GM23248 (cell line): ENCODE results near the gene CA12. TPM values are rescaled to one million over a fixed set of nuclear protein-coding genes. Genes with fewer than 3 reads are reported as not detected.

Experiments used
- DNase-seq: peaks from one replicate; pipeline ENCODE4 v3.0.0-alpha.2; 2015
- H2AFZ ChIP-seq: fragments of 200-600 bp; sonication (generic); 2 replicates; pipeline ENCODE4 v1.6.1; 2016; ENCODE audit warnings: antibody characterized with exemption
- H3F3A ChIP-seq: fragments of 200-600 bp; sonication (generic); 2 replicates; pipeline ENCODE4 v1.6.1; 2016; ENCODE audit warnings: mild to moderate bottlenecking, antibody characterized with exemption, mixed run types; ENCODE audit not compliant: insufficient read depth
- H3K27ac ChIP-seq: fragments of 200-600 bp; sonication (generic); 2 replicates; pipeline ENCODE4 v1.5.1; 2016; ENCODE audit warnings: mild to moderate bottlenecking
- H3K27me3 ChIP-seq: fragments of 200-600 bp; sonication (generic); replicated peaks from 2 replicates; pipeline ENCODE4 v1.6.1; 2016; ENCODE audit warnings: mild to moderate bottlenecking; ENCODE audit not compliant: insufficient read depth
- H3K36me3 ChIP-seq: fragments of 200-600 bp; sonication (generic); 2 replicates; pipeline ENCODE4 v1.6.1; 2016; ENCODE audit warnings: low read depth, mild to moderate bottlenecking
- H3K4me1 ChIP-seq: fragments of 200-600 bp; sonication (generic); 2 replicates; pipeline ENCODE4 v1.6.1; 2016; ENCODE audit warnings: mild to moderate bottlenecking; ENCODE audit not compliant: insufficient read depth
- H3K4me2 ChIP-seq: fragments of 200-600 bp; sonication (generic); one replicate; pipeline ENCODE4 v1.6.1; 2016; ENCODE audit warnings: mild to moderate bottlenecking; ENCODE audit not compliant: unreplicated experiment
- H3K4me3 ChIP-seq: fragments of 200-600 bp; sonication (generic); 2 replicates; pipeline ENCODE4 v1.5.1; 2016; ENCODE audit warnings: mild to moderate bottlenecking
- H3K79me2 ChIP-seq: fragments of 200-600 bp; sonication (generic); 2 replicates; pipeline ENCODE4 v1.6.1; 2016; ENCODE audit warnings: mild to moderate bottlenecking; ENCODE audit not compliant: insufficient read depth
- H3K9ac ChIP-seq: fragments of 200-600 bp; sonication (generic); 2 replicates; pipeline ENCODE4 v1.6.1; 2016; ENCODE audit warnings: mild to moderate bottlenecking
- H3K9me2 ChIP-seq: fragments of 200-600 bp; sonication (generic); 2 replicates; pipeline ENCODE4 v1.6.1; 2016; ENCODE audit warnings: mixed run types, mild to moderate bottlenecking, moderate library complexity; ENCODE audit not compliant: insufficient read depth
- H3K9me3 ChIP-seq: fragments of 200-600 bp; sonication (generic); one replicate; pipeline ENCODE4 v1.6.1; 2017; ENCODE audit warnings: low read depth
- H4K20me1 ChIP-seq: fragments of 200-600 bp; sonication (generic); 2 replicates; pipeline ENCODE4 v1.6.0; 2016; ENCODE audit not compliant: insufficient read depth
- EZH2 ChIP-seq: fragments of 200-600 bp; sonication (generic); IDR thresholded peaks from 2 replicates; pipeline ENCODE4 v1.6.1; 2018; ENCODE audit warnings: antibody characterized with exemption, mild to moderate bottlenecking; ENCODE audit not compliant: insufficient read depth, poor library complexity, severe bottlenecking
- EZH2phosphoT487 ChIP-seq: fragments of 200-600 bp; sonication (generic); IDR thresholded peaks from 2 replicates; pipeline ENCODE4 v1.6.1; 2018; ENCODE audit warnings: antibody characterized with exemption, moderate library complexity, mild to moderate bottlenecking, low read depth; ENCODE audit not compliant: insufficient read depth
- WGBS, 2 experiments: methylation state at CpG; one replicate each; pipeline ENCODE4 v1.1.6; 2015 to 2017; ENCODE audit warnings: low lambda C conversion rate in 2 of 2, low coverage in 1 of 2; ENCODE audit errors: missing lambda C conversion rate in 2 of 2; 5-methylcytosine and 5-hydroxymethylcytosine counted together
- in situ Hi-C: fragments of 300-500 bp; cut with MboI; formaldehyde crosslinking; loops from 2 replicates; pipeline ENCODE4 v1.15.0; 2020
- polyA plus RNA-seq: library from polyadenylated mRNA; unstranded; fragments of >200 nt; fragmentation: Nextera tagmentation; extraction: Ambion mirVana; gene quantifications from 2 replicates; pipeline ENCODE4 v1.2.1, GENCODE V29; 2016
- total RNA-seq: library from RNA; depleted of rRNA; stranded (reverse); fragments of >200 nt; shearing (Covaris generic); gene quantifications from 2 replicates; pipeline ENCODE4 v1.2.3, GENCODE V29; 2014

Gene CA12
- total and polyA plus RNA-seq, 2 experiments from 2014 or later, result 41.8 to 42.1 TPM

DNA sequence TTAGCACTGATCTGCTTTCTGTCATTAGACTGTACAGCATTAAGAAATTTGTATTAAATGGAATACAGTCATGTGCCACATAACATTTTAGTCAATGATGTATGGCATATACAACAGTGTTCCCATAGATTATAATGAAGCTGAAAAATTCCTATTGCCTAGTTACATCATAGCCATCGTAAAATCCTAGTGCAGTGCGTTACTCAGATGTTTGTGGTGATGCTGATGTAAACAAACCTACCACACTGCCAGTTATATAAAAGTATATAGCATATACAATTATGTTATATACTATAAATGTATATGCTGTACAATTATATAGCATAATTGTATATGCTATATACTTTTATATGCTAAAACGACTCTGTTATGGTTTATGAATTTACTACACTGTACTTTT lies 62.6 kb downstream of the CA12 start:
- in situ Hi-C loops, result no loop called here
- peaks cover 12% of the 10 kb centered on the region for H3F3A ChIP-seq
- WGBS, 2 experiments, result 82 to 85% methylated on average over 3 of the region's 3 CpGs
- no peaks in the 10 kb centered on the region for H3K79me2 ChIP-seq
- H3K9me2 ChIP-seq, result no peaks in the 10 kb centered on the region
- no peaks in the 10 kb centered on the region for H3K27me3 ChIP-seq
- no peak overlapping the region for H3K4me2 ChIP-seq
- no peak overlapping the region for H3K9ac ChIP-seq
- H3K4me1 ChIP-seq, result peaks cover 7% of the 10 kb centered on the region; the same call in 1 of the 2 replicates
- H3K4me3 ChIP-seq, result no peak overlapping the region
- no peak overlapping the region for H3K27ac ChIP-seq
- DNase-seq, result no peak
- H3K9me3 ChIP-seq, result no peaks in the 10 kb centered on the region
- no peak overlapping the region for H2AFZ ChIP-seq
- no peaks in the 10 kb centered on the region for H3K36me3 ChIP-seq
- no peaks in the 10 kb centered on the region for H4K20me1 ChIP-seq
- no peak for TF ChIP-seq EZH2phosphoT487
- no peak for TF ChIP-seq EZH2

DNA sequence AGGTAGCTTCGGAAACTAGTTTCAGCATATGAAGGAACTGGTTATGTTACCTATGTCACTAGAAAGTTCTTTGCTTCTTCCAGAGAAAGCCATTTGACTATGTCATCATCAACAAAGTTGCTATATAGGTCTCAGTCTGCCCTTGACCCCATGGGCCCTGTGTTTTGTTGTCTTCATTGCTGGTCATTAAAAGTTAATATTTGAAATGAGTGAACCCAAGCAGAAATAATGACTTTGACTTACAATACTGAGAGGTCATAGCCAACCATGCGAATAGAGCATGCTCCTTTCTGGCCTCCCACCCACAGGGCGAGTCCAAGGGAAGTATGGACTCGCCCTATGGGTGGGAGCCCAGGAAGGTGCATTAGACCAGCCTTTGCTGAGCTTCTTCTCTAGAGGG lies 63.3 kb downstream of the CA12 start:
- Histone ChIP-seq H3K9me3 (no peaks in the 10 kb centered on the region), H3K27ac (no peak overlapping the region), H3K4me2 (no peak overlapping the region), H2AFZ (no peak overlapping the region), H3F3A (peaks cover 5% of the 10 kb centered on the region), H3K27me3 (no peaks in the 10 kb centered on the region), H4K20me1 (no peaks in the 10 kb centered on the region), H3K79me2 (no peaks in the 10 kb centered on the region), H3K9ac (no peak overlapping the region), H3K36me3 (no peaks in the 10 kb centered on the region), H3K9me2 (no peaks in the 10 kb centered on the region), H3K4me3 (no peak overlapping the region), H3K4me1 (0 out of 2 replicates have a peak, but pooled peaks cover under 1% of the 10 kb centered on the region)
- DNase-seq, result no peak
- in situ Hi-C loops, result no loop called here
- TF ChIP-seq EZH2phosphoT487 (no peak), EZH2 (no peak)
- WGBS, 2 experiments, result 93 to 100% methylated on average over 4 of the region's 4 CpGs

DNA sequence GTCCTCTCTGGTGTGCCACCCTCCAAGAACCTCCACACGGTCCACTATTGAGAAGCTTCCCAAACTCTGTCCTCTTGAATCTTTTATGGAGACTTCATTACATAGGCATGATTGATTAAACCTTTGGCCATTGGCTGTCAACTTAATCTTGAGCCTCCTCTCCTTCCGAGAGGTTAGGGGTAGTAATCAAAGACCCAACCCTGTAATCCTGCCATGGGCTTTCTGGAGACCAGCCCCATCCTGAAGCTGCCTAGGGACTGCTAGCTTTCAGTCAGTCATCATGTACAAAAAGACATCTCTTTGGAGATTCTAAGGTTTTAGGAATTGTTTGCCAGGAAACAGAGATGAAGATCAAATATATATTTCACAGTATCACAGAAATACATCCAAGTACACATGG lies 67.2 kb downstream of the CA12 start:
- TF ChIP-seq EZH2phosphoT487, result no peak
- no peak for TF ChIP-seq EZH2
- in situ Hi-C loops, result no loop called here
- no peaks in the 10 kb centered on the region for H3K4me1 ChIP-seq
- H4K20me1 ChIP-seq, result no peaks in the 10 kb centered on the region
- 38 to 41% methylated on average over 2 of the region's 2 CpGs for WGBS, 2 experiments
- no peak overlapping the region for H3K9ac ChIP-seq
- no peak for DNase-seq
- no peaks in the 10 kb centered on the region for H3K79me2 ChIP-seq
- H2AFZ ChIP-seq, result no peak overlapping the region
- H3F3A ChIP-seq, result 0 out of 2 replicates have a peak, but pooled peaks cover 3% of the 10 kb centered on the region
- no peaks in the 10 kb centered on the region for H3K9me2 ChIP-seq
- H3K4me3 ChIP-seq, result no peak overlapping the region
- H3K36me3 ChIP-seq, result no peaks in the 10 kb centered on the region
- H3K9me3 ChIP-seq, result no peaks in the 10 kb centered on the region
- H3K4me2 ChIP-seq, result no peak overlapping the region
- no peaks in the 10 kb centered on the region for H3K27me3 ChIP-seq
- H3K27ac ChIP-seq, result no peak overlapping the region

DNA sequence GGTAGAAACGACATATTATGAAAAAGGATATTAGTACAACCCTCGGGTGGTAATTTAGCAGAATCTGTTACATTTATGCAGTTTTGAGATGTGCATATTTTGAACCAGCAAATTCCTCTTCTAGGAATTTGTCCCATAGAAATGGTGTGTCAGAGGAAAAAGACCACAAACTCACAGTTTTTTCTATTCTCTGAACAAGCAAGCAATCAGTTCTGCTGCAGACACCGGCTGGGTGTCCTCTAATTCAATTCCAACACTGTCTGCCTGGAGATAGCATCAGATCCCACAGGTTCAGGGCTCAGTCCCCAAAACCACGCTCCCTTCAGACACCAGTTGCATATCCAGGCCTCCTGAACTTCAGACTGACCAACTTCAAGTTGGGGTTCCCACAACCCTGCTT lies 67.8 kb downstream of the CA12 start:
- Histone ChIP-seq H3K9ac (no peak overlapping the region), H3F3A (0 out of 2 replicates have a peak, but pooled peaks cover 3% of the 10 kb centered on the region), H4K20me1 (no peaks in the 10 kb centered on the region), H3K27me3 (no peaks in the 10 kb centered on the region), H3K27ac (no peak overlapping the region), H3K9me2 (no peaks in the 10 kb centered on the region), H3K4me2 (no peak overlapping the region), H3K79me2 (no peaks in the 10 kb centered on the region), H3K36me3 (no peaks in the 10 kb centered on the region), H3K4me3 (no peak overlapping the region), H3K4me1 (no peaks in the 10 kb centered on the region), H2AFZ (no peak overlapping the region), H3K9me3 (no peaks in the 10 kb centered on the region)
- WGBS, 2 experiments, result 73 to 75% methylated on average over 4 of the region's 4 CpGs
- in situ Hi-C loops, result no loop called here
- no peak for DNase-seq
- TF ChIP-seq EZH2phosphoT487, result no peak
- TF ChIP-seq EZH2, result no peak

DNA sequence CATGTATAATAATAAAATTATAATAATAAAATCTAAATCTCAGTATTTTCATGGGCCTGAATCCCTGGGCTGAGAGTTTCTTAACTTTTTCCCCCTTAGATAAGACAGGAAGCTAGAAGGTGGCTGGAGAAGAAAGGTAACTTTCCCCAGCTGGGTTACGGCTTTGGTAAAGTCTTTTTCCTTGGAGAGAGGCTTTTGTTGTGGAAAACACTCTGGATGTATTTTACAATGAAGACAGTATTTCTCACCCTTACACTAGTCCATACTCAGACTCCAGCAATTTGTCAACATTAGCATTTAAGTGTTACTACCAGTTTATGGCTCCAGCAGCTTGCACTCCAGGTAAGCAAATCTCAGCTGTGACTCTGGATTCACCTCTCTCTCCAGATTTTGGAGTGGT lies 69.4 kb downstream of the CA12 start:
- in situ Hi-C loops, result no loop called here
- no peaks in the 10 kb centered on the region for H3K9me2 ChIP-seq

More for the DNA sequence above, 69.4 kb downstream of the CA12 start:
- no peak for DNase-seq
- H2AFZ ChIP-seq, result no peak overlapping the region
- H3F3A ChIP-seq, result 0 out of 2 replicates have a peak, but pooled peaks cover 3% of the 10 kb centered on the region
- no peak overlapping the region for H3K4me3 ChIP-seq
- no peak overlapping the region for H3K9ac ChIP-seq
- H3K9me3 ChIP-seq, result no peaks in the 10 kb centered on the region
- no peaks in the 10 kb centered on the region for H3K4me1 ChIP-seq
- no peaks in the 10 kb centered on the region for H3K27me3 ChIP-seq
- H4K20me1 ChIP-seq, result no peaks in the 10 kb centered on the region
- H3K79me2 ChIP-seq, result no peaks in the 10 kb centered on the region
- H3K4me2 ChIP-seq, result no peak overlapping the region
- H3K27ac ChIP-seq, result no peak overlapping the region
- no peaks in the 10 kb centered on the region; the same call in 1 of the 2 replicates for H3K36me3 ChIP-seq
- 92 to 100% methylated on average over 1 of the region's 1 CpG for WGBS, 2 experiments
- TF ChIP-seq EZH2phosphoT487, result no peak
- TF ChIP-seq EZH2, result no peak
